B cell (primary cell): ENCODE results near the gene ATPAF2. TPM values are rescaled to one million over a fixed set of nuclear protein-coding genes. Genes with fewer than 3 reads are reported as not detected.

ENCODE experiments used
- ATAC-seq: fragments of 200-7000 bp; cut with Tn5 transposase; one replicate; pipeline ENCODE4 v1.10.0; 2021; ENCODE audit warnings: low read depth, mild to moderate bottlenecking, moderate number of reproducible peaks, moderate library complexity
- CTCF ChIA-PET: fragments of 350-600 bp; sonication (Branson Sonifier 250); formaldehyde crosslinking; loops from one replicate; lab custom pipeline; 2021; ENCODE audit warnings: antibody characterized with exemption, inconsistent platforms; lab: Charles Lee
- POLR2A ChIA-PET: fragments of 350-600 bp; sonication (Branson Sonifier 250); formaldehyde crosslinking; loops from one replicate; lab custom pipeline; 2021; ENCODE audit warnings: antibody characterized with exemption; lab: Charles Lee
- DNase-seq: peaks from one replicate; pipeline ENCODE4 v3.0.0; 2013
- H2AFZ ChIP-seq: 2 replicates; pipeline ENCODE4 v1.6.1; 2012; ENCODE audit warnings: mild to moderate bottlenecking, low read depth, low read length; ENCODE audit not compliant: insufficient read depth, poor library complexity, severe bottlenecking
- H3K27ac ChIP-seq, 2 donors: 1 replicate in 1 of 2; 2 replicates in 1 of 2; pipeline ENCODE4 v1.5.1; 2012 to 2013; ENCODE audit warnings: low read length in 2 of 2, mild to moderate bottlenecking in 2 of 2, moderate library complexity in 1 of 2
- H3K27me3 ChIP-seq, 4 experiments: fragments of 200-600 bp in 1 of 4; sonication (generic) in 1 of 4; replicated peaks in 1 of 4; 1 replicate in 2 of 4; 2 replicates in 2 of 4; pipeline versions ENCODE4 v1.6.1 to v1.7.0; 2013 to 2016; ENCODE audit warnings: low read length in 3 of 4, mild to moderate bottlenecking in 2 of 4, mixed read lengths in 1 of 4, moderate library complexity in 1 of 4; ENCODE audit not compliant: insufficient read depth in 4 of 4, control insufficient read depth in 3 of 4; ENCODE audit errors: control extremely low read depth in 1 of 4
- H3K36me3 ChIP-seq, 2 experiments: replicated peaks in 1 of 2; 1 replicate in 1 of 2; 2 replicates in 1 of 2; pipeline versions ENCODE4 v1.6.1 to v1.7.1; 2013; ENCODE audit warnings: low read length in 1 of 2; ENCODE audit not compliant: insufficient read depth in 2 of 2, control insufficient read depth in 1 of 2; ENCODE audit errors: control extremely low read depth in 1 of 2, extremely low read depth in 1 of 2
- H3K4me1 ChIP-seq, 2 donors: fragments of 200-600 bp in 1 of 2; sonication (generic) in 1 of 2; 1 replicate in 1 of 2; 2 replicates in 1 of 2; pipeline versions ENCODE4 v1.5.1 to v1.6.1; 2013 to 2017; ENCODE audit warnings: low read length in 2 of 2; ENCODE audit not compliant: control insufficient read depth in 2 of 2, insufficient read depth in 2 of 2
- H3K4me2 ChIP-seq: replicated peaks from 2 replicates; pipeline ENCODE3; 2012; ENCODE audit warnings: mild to moderate bottlenecking, low read depth, low read length; ENCODE audit not compliant: poor library complexity, severe bottlenecking
- H3K4me3 ChIP-seq, 5 experiments: fragments of 200-600 bp in 1 of 5; sonication (generic) in 1 of 5; 1 replicate in 3 of 5; 2 replicates in 2 of 5; pipeline versions ENCODE4 v1.5.1 to v1.7.0; 2011 to 2016; ENCODE audit warnings: low read length in 4 of 5, mild to moderate bottlenecking in 4 of 5, low read depth in 2 of 5, control low read depth in 1 of 5, moderate library complexity in 1 of 5; ENCODE audit not compliant: insufficient read depth in 1 of 5; ENCODE audit errors: control extremely low read depth in 1 of 5, extremely low read depth in 1 of 5
- H3K79me2 ChIP-seq: fragments of 200-600 bp; sonication (generic); one replicate; pipeline ENCODE4 v1.6.0; 2016; ENCODE audit warnings: low read length; ENCODE audit not compliant: control insufficient read depth, insufficient read depth
- H3K9ac ChIP-seq: fragments of 200-600 bp; sonication (generic); 2 replicates; pipeline ENCODE4 v1.6.1; 2017; ENCODE audit warnings: mild to moderate bottlenecking, low read length, moderate library complexity
- H3K9me3 ChIP-seq, 3 donors: one replicate each; pipeline versions ENCODE4 v1.6.1 to v1.7.1; 2013; ENCODE audit warnings: low read length in 2 of 3; ENCODE audit not compliant: control insufficient read depth in 2 of 3, insufficient read depth in 1 of 3; ENCODE audit errors: control extremely low read depth in 1 of 3
- H4K20me1 ChIP-seq: 2 replicates; pipeline ENCODE4 v1.6.0; 2012; ENCODE audit warnings: mild to moderate bottlenecking, low read length; ENCODE audit not compliant: insufficient read depth, control insufficient read depth, poor library complexity, severe bottlenecking
- H3K27ac Mint-ChIP-seq: one replicate; pipeline ENCODE4 v1.8.0; 2021; ENCODE audit warnings: mixed read lengths
- H3K27me3 Mint-ChIP-seq: one replicate; pipeline ENCODE4 v1.8.0; 2021; ENCODE audit warnings: mixed read lengths
- H3K4me1 Mint-ChIP-seq: one replicate; pipeline ENCODE4 v1.8.0; 2021; ENCODE audit warnings: mixed read lengths
- H3K4me3 Mint-ChIP-seq: one replicate; pipeline ENCODE4 v1.8.0; 2021; ENCODE audit warnings: mixed read lengths
- H3K9me3 Mint-ChIP-seq: one replicate; pipeline ENCODE4 v1.8.0; 2022; ENCODE audit warnings: mixed read lengths; ENCODE audit not compliant: insufficient read depth
- CTCF ChIP-seq: fragments of 200-600 bp; IDR thresholded peaks from one replicate; pipeline ENCODE4 v1.8.0; 2022; ENCODE audit warnings: antibody characterized with exemption, mild to moderate bottlenecking
- EZH2 ChIP-seq: IDR thresholded peaks from 2 replicates; pipeline ENCODE4 v1.6.1; 2012; ENCODE audit warnings: borderline replicate concordance, low read depth, mild to moderate bottlenecking, moderate library complexity, low read length; ENCODE audit not compliant: insufficient read depth, poor library complexity, severe bottlenecking
- WGBS: methylation state at CpG from one replicate; pipeline ENCODE4 v1.1.5; 2013; ENCODE audit warnings: missing lambda C conversion rate; ENCODE audit not compliant: insufficient coverage; 5-methylcytosine and 5-hydroxymethylcytosine counted together
- intact Hi-C: fragments of 100-400 bp; cut with micrococcal nuclease; formaldehyde crosslinking; loops from one replicate; pipeline ENCODE4 v1.10.0; 2022
- polyA plus RNA-seq: library from polyadenylated mRNA; depleted of rRNA; stranded (reverse); fragments of >200 nt; gene quantifications from 2 replicates; pipeline ENCODE4 v1.2.3, GENCODE V29; 2012
- total RNA-seq, 2 donors: library from RNA; stranded (reverse); fragments of 120-200 nt in 1 of 2; gene quantifications; 1 replicate in 1 of 2; 2 replicates in 1 of 2; pipeline versions ENCODE4 v1.2.3 to v1.2.4, GENCODE V29; 2013 to 2022

The ATPAF2 gene
- total and polyA plus RNA-seq, 2 donors (not counting 1 experiment from before 2014, with no cell fraction given), result 60.5 to 73.5 TPM

GRCh38 chr17:18074566-18075272, 35.8 kb upstream of the ATPAF2 start:
- ATAC-seq, result no peak
- Histone ChIP-seq H3K4me2 (no peak overlapping the region), H3K4me1 (no peaks in the 10 kb centered on the region), H4K20me1 (no peaks in the 10 kb centered on the region), H3K27ac (no peak overlapping the region), H3K9me3 (no peaks in the 10 kb centered on the region), H3K4me3 (no peak overlapping the region), H3K9ac (no peak overlapping the region), H2AFZ (no peak overlapping the region), H3K36me3 (no peaks in the 10 kb centered on the region), H3K79me2 (no peaks in the 10 kb centered on the region), H3K27me3 (peaks cover 0 to 3% (median 0%) of the 10 kb centered on the region in 4 experiments)
- TF ChIP-seq EZH2 (no peak), CTCF (no peak)
- ChIA-PET CTCF (no interaction called here), POLR2A (no interaction called here)
- Mint-ChIP-seq H3K4me1 (no peaks in the 10 kb centered on the region), H3K9me3 (no peaks in the 10 kb centered on the region), H3K27ac (no peak overlapping the region), H3K4me3 (no peak overlapping the region), H3K27me3 (peaks cover 18% of the 10 kb centered on the region)
- intact Hi-C loops, result no loop called here
- WGBS, result 92% methylated on average over 5 of the region's 6 CpGs
- no peak for DNase-seq

GRCh38 chr17:18071751-18072150, 32.8 kb upstream of the ATPAF2 start:
- TF ChIP-seq CTCF (no peak), EZH2 (no peak)
- H3K9me3 Mint-ChIP-seq, result no peaks in the 10 kb centered on the region
- Histone ChIP-seq H3K27ac (no peak overlapping the region), H3K9ac (no peak overlapping the region), H2AFZ (no peak overlapping the region), H3K36me3 (peaks cover 0 to 1% of the 10 kb centered on the region in 2 experiments), H3K9me3 (no peaks in the 10 kb centered on the region), H3K4me2 (no peak overlapping the region), H3K79me2 (no peaks in the 10 kb centered on the region), H3K4me3 (no peak overlapping the region), H3K27me3 (no peaks in the 10 kb centered on the region), H4K20me1 (no peaks in the 10 kb centered on the region), H3K4me1 (no peaks in the 10 kb centered on the region)
- CTCF ChIA-PET, result no interaction called here
- POLR2A ChIA-PET, result no interaction called here
- no peak for DNase-seq
- peaks cover 15% of the 10 kb centered on the region for H3K27me3 Mint-ChIP-seq
- no peaks in the 10 kb centered on the region for H3K4me1 Mint-ChIP-seq
- H3K4me3 Mint-ChIP-seq, result no peak overlapping the region
- intact Hi-C loops, result no loop called here
- H3K27ac Mint-ChIP-seq, result no peak overlapping the region
- ATAC-seq, result no peak
